Nucleus accumbens (tissue), 56 donors: ENCODE results near the gene VRK1.
"Not testable (repeated sequence)": the region's sequence is repeated elsewhere in the genome, so short reads cannot be mapped to it uniquely, and the experiment has no call there.

Source experiments
- DNase-seq, 56 donors: peaks; one replicate each; lab custom pipeline; 2025; lab: John Stamatoyannopoulos, UW

Gene VRK1

DNA sequence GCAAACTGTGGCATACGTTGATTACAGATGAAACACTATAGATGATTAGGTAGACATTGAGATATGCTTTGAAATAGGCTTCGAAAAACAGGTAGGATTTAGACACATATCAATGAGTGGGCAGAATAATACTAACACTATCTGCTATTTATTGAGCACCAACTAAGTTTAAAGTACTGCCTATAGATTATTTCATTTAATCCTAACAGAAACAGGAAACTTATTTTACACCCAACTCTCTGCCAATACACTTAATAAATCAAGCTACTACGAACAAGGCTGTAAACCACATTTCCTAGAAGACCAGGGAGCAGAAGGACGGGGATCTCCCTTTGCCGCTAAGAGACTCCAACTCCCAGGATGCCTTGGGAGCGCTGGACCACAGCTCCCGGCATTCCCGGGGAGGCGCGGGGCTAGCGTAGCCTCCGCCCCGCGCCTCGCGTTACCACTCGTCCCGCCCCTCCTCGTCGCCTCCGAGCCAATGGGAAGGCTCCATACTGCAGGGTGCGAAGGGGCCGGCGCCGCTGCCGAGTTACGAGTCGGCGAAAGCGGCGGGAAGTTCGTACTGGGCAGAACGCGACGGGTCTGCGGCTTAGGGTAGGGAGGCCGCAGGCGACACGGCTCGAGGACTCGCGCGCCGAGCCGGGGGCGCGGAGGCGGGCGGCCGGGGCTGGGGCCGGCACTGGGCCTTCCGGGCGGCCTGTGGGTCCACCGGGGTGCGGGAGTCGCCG lies at the start of gene VRK1:
Gene VRK1, plus strand, starts transcription at position 532 of the 731 bp plus-strand sequence. CDS start 36,090 bp downstream, outside the sequence.
- DNase-seq = peak; percentile 57 to 98 (median 93)

DNA sequence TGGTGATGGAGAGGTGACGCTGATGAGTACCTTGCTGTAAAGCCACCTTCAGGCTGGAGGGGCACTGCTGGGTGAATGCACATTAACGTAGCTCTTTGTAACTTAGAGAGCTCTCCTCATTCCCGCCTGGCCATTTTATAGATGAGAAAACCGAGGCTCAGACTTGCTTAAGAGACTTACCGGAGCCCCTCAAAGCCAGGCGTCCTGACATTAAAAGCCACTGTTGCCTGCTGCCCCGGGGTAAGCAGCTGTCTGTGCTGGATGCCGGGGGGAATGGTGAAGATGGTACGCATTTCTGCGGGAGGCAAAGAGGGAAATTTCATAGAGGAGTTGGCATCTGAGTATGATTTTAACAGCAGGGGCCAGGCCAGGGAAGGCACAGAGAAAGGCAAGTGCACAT lies 49.6 kb upstream of the VRK1 start:
- DNase-seq = no peak

DNA sequence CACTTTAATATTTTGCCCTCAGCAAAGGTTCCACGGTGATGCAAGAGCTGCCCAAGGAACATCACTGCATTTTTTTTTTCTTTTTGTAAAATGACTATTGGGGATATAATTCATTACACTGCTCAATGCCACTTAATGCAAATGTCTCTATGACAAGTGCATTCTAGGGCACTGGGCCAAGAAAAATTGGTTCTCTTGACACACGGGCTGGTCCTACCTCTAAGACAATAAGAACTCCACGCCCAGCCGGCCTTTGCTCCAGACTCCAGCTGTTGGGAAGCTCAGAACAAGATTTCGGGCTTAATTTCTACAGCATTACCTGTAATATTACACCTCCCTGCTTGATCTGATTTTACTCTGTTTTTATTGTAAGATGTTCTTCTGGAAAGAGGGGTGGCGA lies 48.8 kb upstream of the VRK1 start:
- no peak for DNase-seq

GRCh38 chr14:96751505-96751904 lies 45.7 kb upstream of the VRK1 start:
- no peak for DNase-seq

DNA sequence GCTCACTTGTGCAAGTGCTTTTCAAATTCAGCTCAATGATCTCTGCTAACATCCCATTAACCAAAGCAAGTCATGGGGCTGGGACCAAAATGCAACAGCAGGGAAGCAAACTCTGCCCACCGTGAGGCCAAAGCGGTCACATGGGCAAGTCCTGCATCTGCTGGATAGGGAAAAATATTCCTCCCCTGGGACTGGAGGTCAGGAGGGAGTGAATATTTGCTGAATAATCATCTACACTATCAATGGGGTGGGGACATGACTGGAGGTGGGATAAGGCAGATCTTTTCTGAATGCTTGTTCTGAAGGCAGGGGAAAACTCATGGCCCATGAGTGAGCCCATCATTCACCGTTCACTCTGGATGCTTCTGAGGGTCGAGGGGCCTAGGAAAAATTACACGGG lies 45.1 kb upstream of the VRK1 start:
- no peak for DNase-seq

DNA sequence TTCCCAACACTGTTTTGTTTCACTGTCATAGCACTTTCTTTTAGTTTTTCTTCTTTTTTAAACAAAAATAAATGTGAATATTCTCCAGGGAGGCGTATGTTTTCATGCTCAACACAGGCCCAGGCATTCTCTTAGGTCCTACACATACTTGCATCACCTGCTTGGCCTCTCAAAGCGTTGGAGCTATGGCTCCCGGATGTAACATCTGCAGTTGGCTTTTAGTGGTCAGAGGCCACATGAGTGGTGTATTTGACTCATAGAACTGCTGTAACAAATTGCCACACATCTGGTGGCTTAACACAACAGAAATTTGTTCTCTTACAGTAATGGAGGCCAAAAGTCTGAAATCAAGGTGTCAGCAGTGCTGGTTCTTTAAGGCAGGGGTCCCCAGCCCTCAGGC lies 44.6 kb upstream of the VRK1 start:
- DNase-seq = no peak

GRCh38 chr14:96754162-96754844 lies 42.9 kb upstream of the VRK1 start:
- DNase-seq = no peak

DNA sequence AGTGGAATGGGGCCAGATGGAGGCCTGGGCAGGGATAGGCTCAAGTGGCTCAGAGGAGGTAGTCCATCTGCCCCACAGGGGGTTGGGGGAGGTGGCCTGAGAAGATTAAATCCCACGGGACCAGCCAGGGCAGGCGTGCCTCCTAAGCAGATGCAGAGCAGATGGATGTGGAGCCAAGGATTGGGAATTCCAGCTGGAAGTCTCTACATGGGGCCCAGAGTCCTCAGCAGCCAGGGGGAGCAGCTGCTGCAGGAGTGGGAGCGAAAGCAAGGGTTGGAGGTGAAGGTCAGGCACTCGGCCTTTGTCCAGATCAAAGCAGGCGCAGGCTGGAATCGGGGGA lies 42.4 kb upstream of the VRK1 start:
- peak in 11 of 56 donors; percentile 5 to 29 (median 13) for DNase-seq

- no peak for DNase-seq
Measured at GRCh38 chr14:96756745-96757144, 40.4 kb upstream of the VRK1 start.

GRCh38 chr14:96757456-96757855 lies 39.7 kb upstream of the VRK1 start:
- no peak for DNase-seq

- no peak for DNase-seq
Measured at GRCh38 chr14:96761066-96761465, 36.1 kb upstream of the VRK1 start.

DNA sequence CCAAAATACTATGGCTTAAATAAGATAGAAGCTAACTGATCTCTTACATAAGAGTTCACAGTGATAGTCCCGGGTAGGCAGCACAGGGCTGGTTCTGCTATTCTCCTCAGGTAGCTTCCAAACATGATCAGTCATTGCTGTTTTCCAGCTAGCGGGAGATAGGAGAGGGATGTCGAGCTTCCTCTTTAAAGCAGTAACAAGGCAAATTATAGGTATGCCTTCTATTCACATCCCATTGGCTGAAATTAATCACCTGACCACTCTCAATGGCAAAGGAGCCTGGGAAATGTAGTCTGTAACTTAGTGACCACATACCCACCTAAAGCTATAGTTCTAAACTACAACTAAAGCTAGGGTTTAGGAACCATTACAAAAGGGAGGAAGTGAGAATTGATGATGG lies 34.5 kb upstream of the VRK1 start:
- DNase-seq = peak in 16 of 56 donors; percentile 5 to 61 (median 15)

GRCh38 chr14:96764012-96764411 lies 33.2 kb upstream of the VRK1 start:
- no peak for DNase-seq

DNA sequence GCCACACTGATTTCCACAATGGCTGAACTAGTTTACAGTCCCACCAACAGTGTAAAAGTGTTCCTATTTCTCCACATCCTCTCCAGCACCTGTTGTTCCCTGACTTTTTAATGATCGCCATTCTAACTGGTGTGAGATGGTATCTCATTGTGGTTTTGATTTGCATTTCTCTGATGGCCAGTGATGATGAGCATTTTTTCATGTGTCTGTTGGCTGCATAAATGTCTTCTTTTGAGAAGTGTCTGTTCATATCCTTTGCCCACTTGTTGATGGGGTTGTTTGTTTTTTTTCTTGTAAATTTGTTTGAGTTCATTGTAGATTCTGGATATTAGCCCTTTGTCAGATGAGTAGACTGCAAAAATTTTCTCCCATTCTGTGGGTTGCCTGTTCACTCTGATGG lies 32.0 kb upstream of the VRK1 start:
- DNase-seq = not testable (repeated sequence)

DNA sequence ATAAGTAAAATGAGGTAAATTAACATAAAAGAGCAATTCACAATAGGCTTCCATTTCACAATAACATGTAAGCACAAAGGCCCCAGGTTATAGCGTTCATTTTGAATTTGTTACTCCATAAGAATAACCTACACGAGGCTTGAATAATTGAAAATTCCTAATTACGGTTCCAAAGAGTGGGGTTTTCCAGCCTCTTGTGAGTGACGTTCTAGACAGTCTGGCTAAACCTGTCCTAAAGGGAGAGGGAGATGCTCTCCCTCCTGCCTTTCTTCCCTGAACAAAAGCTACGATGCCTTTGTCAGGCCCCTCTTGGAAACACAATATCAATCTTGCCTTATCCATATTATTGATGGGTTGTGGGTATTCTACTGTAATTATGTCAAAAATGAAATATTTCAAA lies 24.3 kb upstream of the VRK1 start:
- no peak for DNase-seq

DNA sequence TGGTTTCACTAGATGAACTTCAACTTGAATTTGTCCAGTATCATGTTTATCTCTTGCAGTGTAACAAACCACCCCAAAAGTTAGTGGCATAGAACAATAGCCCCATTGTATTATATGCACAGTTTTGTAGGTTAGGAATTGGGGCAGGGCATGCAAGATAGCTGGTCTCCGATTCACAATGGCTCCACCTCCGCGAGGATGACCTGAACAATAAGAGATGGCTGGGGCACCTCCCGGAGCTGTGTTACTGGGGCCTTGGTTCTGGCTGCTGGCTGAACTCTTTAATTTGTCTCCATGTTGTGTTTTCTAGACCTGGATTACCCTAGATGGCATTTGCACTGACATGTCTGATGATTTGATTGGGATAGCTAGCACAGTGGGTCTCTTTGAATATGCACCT lies 20.4 kb upstream of the VRK1 start:
- no peak for DNase-seq

DNA sequence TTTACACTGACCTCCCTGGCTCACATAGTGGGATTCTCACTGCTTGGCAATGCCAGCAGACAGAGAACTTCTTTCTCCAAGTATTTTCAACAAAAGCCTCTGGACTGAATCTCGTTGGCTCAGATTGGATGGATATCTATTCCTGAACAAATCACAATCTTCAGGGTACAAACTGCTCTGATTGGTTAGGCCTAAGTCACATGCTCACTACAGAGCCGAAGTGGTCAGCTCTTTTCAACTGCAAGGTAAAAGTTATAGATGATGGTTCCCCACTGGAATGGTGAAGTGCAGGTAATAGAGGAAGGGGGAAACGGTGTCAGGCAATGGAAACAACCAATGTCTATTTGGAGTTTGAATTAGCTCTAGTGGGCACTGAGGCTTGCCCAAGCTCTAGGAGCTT lies 16.7 kb upstream of the VRK1 start:
- DNase-seq = no peak

DNA sequence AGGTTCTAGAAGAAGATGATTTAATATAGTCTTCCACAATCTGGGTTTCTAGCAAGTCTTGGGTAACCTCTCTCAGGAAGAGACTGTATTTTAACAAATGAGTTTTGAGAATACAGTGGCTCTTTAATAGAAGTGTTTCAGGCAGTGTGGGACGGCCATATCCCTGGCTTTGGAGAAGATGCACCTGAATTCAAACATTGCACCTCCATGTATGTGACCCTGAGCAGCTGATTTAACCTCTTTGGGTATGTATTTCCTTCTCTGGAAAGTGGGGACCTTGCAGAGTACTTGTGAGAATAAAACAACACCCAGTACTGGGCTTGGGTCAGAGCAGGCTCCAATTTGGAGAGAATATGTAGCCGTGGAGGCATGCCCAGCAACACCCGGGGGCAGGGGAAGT lies 15.8 kb upstream of the VRK1 start:
- no peak for DNase-seq

DNA sequence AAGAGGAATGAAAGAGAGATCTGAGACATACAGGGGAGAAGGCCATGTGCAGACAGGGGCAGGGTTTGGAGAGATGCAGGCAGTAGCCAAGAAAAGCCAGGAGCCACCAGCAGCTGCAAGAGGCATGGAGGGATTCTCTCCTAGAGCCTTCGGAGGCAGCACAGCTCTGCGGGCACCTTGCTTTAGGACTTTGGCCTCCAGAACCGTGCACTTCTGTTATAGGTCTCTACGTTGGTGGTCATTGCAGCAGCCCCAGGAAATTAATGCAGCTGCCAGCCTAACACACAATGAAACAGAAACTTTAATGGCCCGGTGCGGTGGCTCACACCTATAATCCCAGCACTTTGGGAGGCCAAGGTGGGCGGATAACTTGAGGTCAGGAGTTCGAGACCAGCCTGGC lies 14.7 kb upstream of the VRK1 start:
- no peak for DNase-seq

DNA sequence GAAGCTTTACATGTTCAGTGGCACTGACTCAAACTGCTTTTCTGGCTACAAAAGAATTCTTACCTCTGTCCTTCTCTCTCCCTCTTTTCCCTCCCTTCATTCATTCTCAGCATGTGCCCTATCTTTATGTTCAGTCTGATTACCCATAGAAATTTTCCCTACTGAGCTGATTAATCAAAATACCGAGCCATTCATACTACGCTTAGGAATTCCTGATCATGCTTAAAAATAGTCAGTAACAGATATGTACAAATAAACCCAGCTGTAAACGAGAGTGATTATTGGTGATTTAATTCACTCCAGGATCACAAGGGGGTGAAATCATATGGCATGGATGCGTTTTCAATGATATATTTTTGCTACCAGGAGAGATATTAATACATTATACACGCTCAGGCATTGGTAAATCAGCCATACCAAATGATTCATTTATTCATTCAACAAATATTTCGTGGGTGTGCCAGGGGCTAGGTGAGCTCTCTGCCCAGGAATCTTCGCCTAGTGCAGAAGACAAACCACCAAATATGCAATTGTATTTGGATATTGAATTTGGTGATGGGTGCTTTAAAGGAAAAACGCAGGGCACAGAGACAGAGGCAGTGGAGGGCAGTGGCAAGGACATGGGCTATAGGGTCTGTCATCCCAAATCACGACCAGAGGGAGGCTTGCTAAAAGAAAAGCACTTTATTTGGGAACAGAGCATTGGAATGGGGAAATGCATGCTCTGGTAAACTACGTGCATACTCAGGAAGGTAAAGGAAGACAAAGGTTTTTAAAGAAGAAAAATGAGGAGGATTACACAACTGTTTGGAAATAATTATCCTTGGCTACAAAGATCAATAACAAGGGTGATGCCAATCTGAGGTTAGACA lies 13.9 kb upstream of the VRK1 start:
- DNase-seq = no peak

DNA sequence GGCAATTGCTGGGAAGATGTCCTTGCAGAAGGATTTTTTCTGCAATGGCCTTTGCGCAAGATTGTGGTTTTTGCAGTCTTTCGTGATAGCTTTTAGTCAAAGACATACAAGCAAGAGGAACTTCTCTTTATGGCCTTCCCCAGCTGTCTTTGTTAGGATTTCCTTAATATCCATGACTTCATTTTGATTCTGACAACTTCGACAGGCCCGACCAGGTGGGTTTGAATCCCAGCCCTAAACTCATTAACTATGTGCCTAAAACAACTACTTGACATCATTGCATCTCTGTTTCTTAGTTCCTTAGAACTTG lies 13.3 kb upstream of the VRK1 start:
- DNase-seq = no peak

GRCh38 chr14:96790186-96790585 lies 7.0 kb upstream of the VRK1 start:
- DNase-seq = no peak
